WTC11 (cell line): ENCODE measurements around the gene SBF1.

Source experiments
- GRHL2 ChIP-seq: fragments of 250-450 bp; sonication (Bioruptor Pico); IDR thresholded peaks from 2 replicates; pipeline ENCODE4 v1.8.0; 2022; ENCODE audit warnings: mild to moderate bottlenecking, moderate library complexity; ENCODE audit not compliant: insufficient replicate concordance, severe bottlenecking
- NR1H2 ChIP-seq: sonication (generic); formaldehyde crosslinking; IDR thresholded peaks from 2 replicates; pipeline ENCODE4 v1.9.0; 2021; ENCODE audit warnings: mild to moderate bottlenecking, moderate library complexity, missing genetic modification reagents
- TEAD4 ChIP-seq: sonication (generic); formaldehyde crosslinking; IDR thresholded peaks from 2 replicates; pipeline ENCODE4 v1.8.0; 2022; ENCODE audit warnings: mild to moderate bottlenecking, missing genetic modification reagents
- ZNF396 ChIP-seq: fragments of 250-450 bp; sonication (Bioruptor Pico); IDR thresholded peaks from 2 replicates; pipeline ENCODE4 v1.8.0; 2021; ENCODE audit warnings: mild to moderate bottlenecking, moderate library complexity, borderline replicate concordance
- ZNF416 ChIP-seq: fragments of 250-450 bp; sonication (Bioruptor Pico); IDR thresholded peaks from 2 replicates; pipeline ENCODE4 v1.9.0; 2021; ENCODE audit warnings: mild to moderate bottlenecking, inconsistent platforms
- TF ChIP-seq, protein P1 (sequence below): fragments of 200-600 bp; IDR thresholded peaks from 2 replicates; pipeline ENCODE4 v1.8.0; 2022; ENCODE audit warnings: antibody characterized with exemption
- TF ChIP-seq, protein P2 (sequence below): sonication (generic); formaldehyde crosslinking; IDR thresholded peaks from 2 replicates; pipeline ENCODE4 v1.8.0; 2023; ENCODE audit warnings: mild to moderate bottlenecking, missing genetic modification reagents
- TF ChIP-seq, protein P3 (sequence below): sonication (generic); formaldehyde crosslinking; IDR thresholded peaks from 2 replicates; pipeline ENCODE4 v1.8.1; 2023; ENCODE audit warnings: mild to moderate bottlenecking, missing genetic modification reagents, borderline replicate concordance
- TF ChIP-seq, protein P4 (sequence below): fragments of 250-450 bp; sonication (Bioruptor Pico); IDR thresholded peaks from 2 replicates; pipeline ENCODE4 v1.9.0; 2021; ENCODE audit warnings: mild to moderate bottlenecking

DNA sequence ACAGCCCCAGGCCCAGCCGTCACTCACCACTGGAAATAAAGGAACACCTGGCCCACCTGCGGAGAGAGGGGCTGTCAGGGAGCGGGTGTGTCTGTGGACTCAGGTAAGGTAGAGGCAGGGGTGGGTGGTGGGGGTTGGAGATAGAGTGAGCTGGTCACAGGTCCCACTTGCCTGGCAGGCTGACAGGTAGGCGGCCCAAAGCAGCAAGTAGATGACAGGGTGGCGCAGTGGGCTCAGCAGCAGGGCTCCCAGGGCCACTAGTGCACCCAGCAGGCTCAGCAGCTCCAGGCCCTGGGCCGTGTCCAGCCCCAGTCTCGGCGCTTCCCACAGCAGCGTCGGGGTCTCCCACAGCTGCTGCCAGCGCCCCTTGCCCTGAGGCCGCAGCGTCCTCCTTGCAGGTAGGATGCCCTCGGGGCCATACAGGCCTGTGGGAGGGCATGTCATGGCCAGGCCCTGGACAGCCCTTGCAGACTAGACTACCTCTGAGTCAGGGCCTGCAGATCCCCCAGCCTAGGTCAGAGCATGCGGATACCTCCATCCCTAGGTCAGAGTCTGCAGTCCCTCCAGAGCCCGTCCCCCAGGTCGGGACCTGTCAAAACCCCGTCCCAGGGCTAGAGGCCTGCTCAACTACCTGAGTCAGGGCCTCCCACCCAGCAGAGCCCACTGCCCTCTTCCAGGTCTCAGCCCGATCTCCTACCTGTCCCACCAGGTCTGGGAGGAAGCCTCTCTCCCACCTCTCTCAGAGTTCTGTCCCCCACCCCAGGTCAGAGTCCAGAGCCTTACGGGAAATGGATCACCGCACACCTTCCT lies 32.0 kb upstream of the SBF1 start:
- TF ChIP-seq ZNF416 (no peak), NR1H2 (CRISPR knock-in tag) (no peak), ZNF396 (CRISPR knock-in tag) (no peak), TEAD4 (no peak), GRHL2 (no peak)
- TF ChIP-seq, protein P1, sequence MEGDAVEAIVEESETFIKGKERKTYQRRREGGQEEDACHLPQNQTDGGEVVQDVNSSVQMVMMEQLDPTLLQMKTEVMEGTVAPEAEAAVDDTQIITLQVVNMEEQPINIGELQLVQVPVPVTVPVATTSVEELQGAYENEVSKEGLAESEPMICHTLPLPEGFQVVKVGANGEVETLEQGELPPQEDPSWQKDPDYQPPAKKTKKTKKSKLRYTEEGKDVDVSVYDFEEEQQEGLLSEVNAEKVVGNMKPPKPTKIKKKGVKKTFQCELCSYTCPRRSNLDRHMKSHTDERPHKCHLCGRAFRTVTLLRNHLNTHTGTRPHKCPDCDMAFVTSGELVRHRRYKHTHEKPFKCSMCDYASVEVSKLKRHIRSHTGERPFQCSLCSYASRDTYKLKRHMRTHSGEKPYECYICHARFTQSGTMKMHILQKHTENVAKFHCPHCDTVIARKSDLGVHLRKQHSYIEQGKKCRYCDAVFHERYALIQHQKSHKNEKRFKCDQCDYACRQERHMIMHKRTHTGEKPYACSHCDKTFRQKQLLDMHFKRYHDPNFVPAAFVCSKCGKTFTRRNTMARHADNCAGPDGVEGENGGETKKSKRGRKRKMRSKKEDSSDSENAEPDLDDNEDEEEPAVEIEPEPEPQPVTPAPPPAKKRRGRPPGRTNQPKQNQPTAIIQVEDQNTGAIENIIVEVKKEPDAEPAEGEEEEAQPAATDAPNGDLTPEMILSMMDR = no peak
- TF ChIP-seq, protein P2, sequence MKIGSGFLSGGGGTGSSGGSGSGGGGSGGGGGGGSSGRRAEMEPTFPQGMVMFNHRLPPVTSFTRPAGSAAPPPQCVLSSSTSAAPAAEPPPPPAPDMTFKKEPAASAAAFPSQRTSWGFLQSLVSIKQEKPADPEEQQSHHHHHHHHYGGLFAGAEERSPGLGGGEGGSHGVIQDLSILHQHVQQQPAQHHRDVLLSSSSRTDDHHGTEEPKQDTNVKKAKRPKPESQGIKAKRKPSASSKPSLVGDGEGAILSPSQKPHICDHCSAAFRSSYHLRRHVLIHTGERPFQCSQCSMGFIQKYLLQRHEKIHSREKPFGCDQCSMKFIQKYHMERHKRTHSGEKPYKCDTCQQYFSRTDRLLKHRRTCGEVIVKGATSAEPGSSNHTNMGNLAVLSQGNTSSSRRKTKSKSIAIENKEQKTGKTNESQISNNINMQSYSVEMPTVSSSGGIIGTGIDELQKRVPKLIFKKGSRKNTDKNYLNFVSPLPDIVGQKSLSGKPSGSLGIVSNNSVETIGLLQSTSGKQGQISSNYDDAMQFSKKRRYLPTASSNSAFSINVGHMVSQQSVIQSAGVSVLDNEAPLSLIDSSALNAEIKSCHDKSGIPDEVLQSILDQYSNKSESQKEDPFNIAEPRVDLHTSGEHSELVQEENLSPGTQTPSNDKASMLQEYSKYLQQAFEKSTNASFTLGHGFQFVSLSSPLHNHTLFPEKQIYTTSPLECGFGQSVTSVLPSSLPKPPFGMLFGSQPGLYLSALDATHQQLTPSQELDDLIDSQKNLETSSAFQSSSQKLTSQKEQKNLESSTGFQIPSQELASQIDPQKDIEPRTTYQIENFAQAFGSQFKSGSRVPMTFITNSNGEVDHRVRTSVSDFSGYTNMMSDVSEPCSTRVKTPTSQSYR (CRISPR knock-in tag) = no peak
- TF ChIP-seq, protein P3, sequence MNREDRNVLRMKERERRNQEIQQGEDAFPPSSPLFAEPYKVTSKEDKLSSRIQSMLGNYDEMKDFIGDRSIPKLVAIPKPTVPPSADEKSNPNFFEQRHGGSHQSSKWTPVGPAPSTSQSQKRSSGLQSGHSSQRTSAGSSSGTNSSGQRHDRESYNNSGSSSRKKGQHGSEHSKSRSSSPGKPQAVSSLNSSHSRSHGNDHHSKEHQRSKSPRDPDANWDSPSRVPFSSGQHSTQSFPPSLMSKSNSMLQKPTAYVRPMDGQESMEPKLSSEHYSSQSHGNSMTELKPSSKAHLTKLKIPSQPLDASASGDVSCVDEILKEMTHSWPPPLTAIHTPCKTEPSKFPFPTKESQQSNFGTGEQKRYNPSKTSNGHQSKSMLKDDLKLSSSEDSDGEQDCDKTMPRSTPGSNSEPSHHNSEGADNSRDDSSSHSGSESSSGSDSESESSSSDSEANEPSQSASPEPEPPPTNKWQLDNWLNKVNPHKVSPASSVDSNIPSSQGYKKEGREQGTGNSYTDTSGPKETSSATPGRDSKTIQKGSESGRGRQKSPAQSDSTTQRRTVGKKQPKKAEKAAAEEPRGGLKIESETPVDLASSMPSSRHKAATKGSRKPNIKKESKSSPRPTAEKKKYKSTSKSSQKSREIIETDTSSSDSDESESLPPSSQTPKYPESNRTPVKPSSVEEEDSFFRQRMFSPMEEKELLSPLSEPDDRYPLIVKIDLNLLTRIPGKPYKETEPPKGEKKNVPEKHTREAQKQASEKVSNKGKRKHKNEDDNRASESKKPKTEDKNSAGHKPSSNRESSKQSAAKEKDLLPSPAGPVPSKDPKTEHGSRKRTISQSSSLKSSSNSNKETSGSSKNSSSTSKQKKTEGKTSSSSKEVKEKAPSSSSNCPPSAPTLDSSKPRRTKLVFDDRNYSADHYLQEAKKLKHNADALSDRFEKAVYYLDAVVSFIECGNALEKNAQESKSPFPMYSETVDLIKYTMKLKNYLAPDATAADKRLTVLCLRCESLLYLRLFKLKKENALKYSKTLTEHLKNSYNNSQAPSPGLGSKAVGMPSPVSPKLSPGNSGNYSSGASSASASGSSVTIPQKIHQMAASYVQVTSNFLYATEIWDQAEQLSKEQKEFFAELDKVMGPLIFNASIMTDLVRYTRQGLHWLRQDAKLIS (CRISPR knock-in tag) = no peak
- TF ChIP-seq, protein P4, sequence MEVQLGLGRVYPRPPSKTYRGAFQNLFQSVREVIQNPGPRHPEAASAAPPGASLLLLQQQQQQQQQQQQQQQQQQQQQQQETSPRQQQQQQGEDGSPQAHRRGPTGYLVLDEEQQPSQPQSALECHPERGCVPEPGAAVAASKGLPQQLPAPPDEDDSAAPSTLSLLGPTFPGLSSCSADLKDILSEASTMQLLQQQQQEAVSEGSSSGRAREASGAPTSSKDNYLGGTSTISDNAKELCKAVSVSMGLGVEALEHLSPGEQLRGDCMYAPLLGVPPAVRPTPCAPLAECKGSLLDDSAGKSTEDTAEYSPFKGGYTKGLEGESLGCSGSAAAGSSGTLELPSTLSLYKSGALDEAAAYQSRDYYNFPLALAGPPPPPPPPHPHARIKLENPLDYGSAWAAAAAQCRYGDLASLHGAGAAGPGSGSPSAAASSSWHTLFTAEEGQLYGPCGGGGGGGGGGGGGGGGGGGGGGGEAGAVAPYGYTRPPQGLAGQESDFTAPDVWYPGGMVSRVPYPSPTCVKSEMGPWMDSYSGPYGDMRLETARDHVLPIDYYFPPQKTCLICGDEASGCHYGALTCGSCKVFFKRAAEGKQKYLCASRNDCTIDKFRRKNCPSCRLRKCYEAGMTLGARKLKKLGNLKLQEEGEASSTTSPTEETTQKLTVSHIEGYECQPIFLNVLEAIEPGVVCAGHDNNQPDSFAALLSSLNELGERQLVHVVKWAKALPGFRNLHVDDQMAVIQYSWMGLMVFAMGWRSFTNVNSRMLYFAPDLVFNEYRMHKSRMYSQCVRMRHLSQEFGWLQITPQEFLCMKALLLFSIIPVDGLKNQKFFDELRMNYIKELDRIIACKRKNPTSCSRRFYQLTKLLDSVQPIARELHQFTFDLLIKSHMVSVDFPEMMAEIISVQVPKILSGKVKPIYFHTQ = no peak
